HCT116 (cell line): ENCODE data around the gene KCNAB2. TPM values are rescaled to one million over a fixed set of nuclear protein-coding genes. Genes with fewer than 3 reads are reported as not detected.

Source experiments
- ATAC-seq: fragments of 200-7000 bp; cut with Tn5 transposase; 2 replicates; pipeline ENCODE4 v1.9.1; 2020; ENCODE audit warnings: mild to moderate bottlenecking, moderate library complexity
- BruUV-seq: library from RNA; stranded (reverse); fragments of 400-500 nt; replicated peaks from 2 replicates; lab custom pipeline; 2021; lab: Mats Ljungman, UMichigan
- CTCF ChIA-PET: fragments of 300-600 bp; sonication (Branson Sonifier 250); formaldehyde crosslinking; loops from one replicate; lab custom pipeline; 2021; ENCODE audit warnings: antibody characterized with exemption; lab: Charles Lee
- POLR2A ChIA-PET: fragments of 300-600, 350-600 bp; sonication (Branson Sonifier 250); formaldehyde crosslinking; loops from one replicate; lab custom pipeline; 2021; ENCODE audit warnings: antibody characterized with exemption; lab: Charles Lee
- RAD21 ChIA-PET, 2 experiments: fragments of 300-600 bp; sonication (Branson Sonifier 250); formaldehyde crosslinking; loops; one replicate each; lab custom pipeline; 2023; ENCODE audit warnings: low total read pairs in 2 of 2; ENCODE audit not compliant: uncharacterized antibody in 2 of 2, unreplicated experiment in 2 of 2, low non-redundant PET in 1 of 2; lab: Charles Lee
- DNase-seq: peaks from one replicate; pipeline ENCODE4 v3.0.0-alpha.2; 2010; ENCODE audit warnings: low read depth, low spot score
- H2AFZ ChIP-seq: fragments of 200-600 bp; shearing (Covaris generic), sonication (generic); 2 replicates; pipeline ENCODE4 v1.6.1; 2017; ENCODE audit warnings: low read depth, mixed run types, mixed read lengths, antibody characterized with exemption, low read length; ENCODE audit not compliant: poor library complexity, severe bottlenecking
- H3K27ac ChIP-seq: 2 replicates; pipeline ENCODE4 v1.5.1; 2012; ENCODE audit warnings: low read depth, low read length
- H3K27me3 ChIP-seq: fragments of 200-600 bp; sonication (generic); 2 replicates; pipeline ENCODE4 v1.6.1; 2016; ENCODE audit warnings: mixed run types, low read length, mixed read lengths; ENCODE audit not compliant: insufficient read depth
- H3K36me3 ChIP-seq, 2 experiments: fragments of 200-500 bp in 1 of 2; fragments of 200-600 bp in 1 of 2; sonication (Bioruptor generic) in 1 of 2; sonication (generic) in 1 of 2; 2 replicates each; pipeline versions ENCODE4 v1.5.1 to v1.6.1; 2014 to 2016; ENCODE audit warnings: low read length in 2 of 2, inconsistent platforms in 1 of 2, mixed read lengths in 1 of 2, mixed run types in 1 of 2; ENCODE audit not compliant: insufficient read depth in 2 of 2, control insufficient read depth in 1 of 2
- H3K4me1 ChIP-seq, 2 experiments: fragments of 200-600 bp in 1 of 2; sonication (generic) in 1 of 2; 2 replicates each; pipeline versions ENCODE4 v1.5.1 to v1.6.1; 2012 to 2017; ENCODE audit warnings: low read length in 2 of 2, inconsistent platforms in 1 of 2, mild to moderate bottlenecking in 1 of 2, mixed read lengths in 1 of 2, mixed run types in 1 of 2, moderate library complexity in 1 of 2; ENCODE audit not compliant: insufficient read depth in 2 of 2, control insufficient read depth in 1 of 2
- H3K4me2 ChIP-seq: fragments of 200-600 bp; sonication (generic); 2 replicates; pipeline ENCODE4 v1.6.1; 2017; ENCODE audit warnings: mixed run types, low read length, mixed read lengths
- H3K4me3 ChIP-seq, 2 experiments: fragments of 200-600 bp in 1 of 2; sonication (generic) in 1 of 2; replicated peaks in 1 of 2; 2 replicates each; pipeline ENCODE4 v1.5.1; 2011 to 2016; ENCODE audit warnings: low read length in 2 of 2, control low read depth in 1 of 2, low read depth in 1 of 2, mild to moderate bottlenecking in 1 of 2, mixed read lengths in 1 of 2, mixed run types in 1 of 2
- H3K79me2 ChIP-seq: fragments of 200-600 bp; sonication (generic); 2 replicates; pipeline ENCODE4 v1.6.1; 2017; ENCODE audit warnings: mild to moderate bottlenecking, mixed run types, low read length, moderate library complexity, mixed read lengths; ENCODE audit not compliant: insufficient read depth
- H3K9ac ChIP-seq: fragments of 200-600 bp; sonication (generic); 2 replicates; pipeline ENCODE4 v1.6.1; 2016; ENCODE audit warnings: low read length, mixed read lengths
- H3K9me2 ChIP-seq: fragments of 200-600 bp; sonication (generic), shearing (Covaris generic); 2 replicates; pipeline ENCODE4 v1.6.1; 2017; ENCODE audit warnings: mixed run types, mild to moderate bottlenecking, moderate library complexity; ENCODE audit not compliant: insufficient read depth
- H3K9me3 ChIP-seq, 2 experiments: fragments of 200-500 bp in 1 of 2; fragments of 200-600 bp in 1 of 2; sonication (Bioruptor generic) in 1 of 2; sonication (generic) in 1 of 2; 2 replicates each; pipeline ENCODE4 v1.6.1; 2014 to 2017; ENCODE audit warnings: low read length in 2 of 2, mixed read lengths in 2 of 2, inconsistent platforms in 1 of 2, low read depth in 1 of 2, mild to moderate bottlenecking in 1 of 2, mixed run types in 1 of 2, moderate library complexity in 1 of 2; ENCODE audit not compliant: control insufficient read depth in 1 of 2, insufficient read depth in 1 of 2
- H4K20me1 ChIP-seq: fragments of 200-600 bp; sonication (generic), shearing (Covaris generic); 2 replicates; pipeline ENCODE4 v1.6.1; 2017; ENCODE audit warnings: mixed run types, mild to moderate bottlenecking, moderate library complexity; ENCODE audit not compliant: insufficient read depth
- ATF3 ChIP-seq: IDR thresholded peaks from 2 replicates; pipeline ENCODE4 v1.6.1; 2012
- CBX3 ChIP-seq: IDR thresholded peaks from 2 replicates; pipeline ENCODE4 v1.6.1; 2012; ENCODE audit warnings: low read depth
- CEBPB ChIP-seq: IDR thresholded peaks from 2 replicates; pipeline ENCODE4 v1.6.1; 2012; ENCODE audit warnings: low read depth
- CTCF ChIP-seq, 3 experiments: fragments of 200-600 bp in 1 of 3; sonication (generic) in 1 of 3; IDR thresholded peaks in 2 of 3; conservative IDR thresholded peaks in 1 of 3; 2 replicates each; pipeline ENCODE4 v1.5.1; 2012 to 2017; ENCODE audit warnings: low read depth in 2 of 3, low read length in 2 of 3, antibody characterized with exemption in 1 of 3, borderline replicate concordance in 1 of 3, control low read depth in 1 of 3, mild to moderate bottlenecking in 1 of 3, mixed read lengths in 1 of 3, mixed run types in 1 of 3, moderate library complexity in 1 of 3; ENCODE audit not compliant: insufficient read depth in 1 of 3
- ELF1 ChIP-seq: IDR thresholded peaks from 2 replicates; pipeline ENCODE4 v1.6.1; 2012; ENCODE audit warnings: low read depth, borderline replicate concordance
- FOSL1 ChIP-seq: IDR thresholded peaks from 2 replicates; pipeline ENCODE4 v1.6.1; 2012; ENCODE audit warnings: low read depth
- MAX ChIP-seq: IDR thresholded peaks from 2 replicates; pipeline ENCODE4 v1.6.1; 2012
- RAD21 ChIP-seq: IDR thresholded peaks from 2 replicates; pipeline ENCODE4 v1.6.1; 2012; ENCODE audit warnings: low read depth, mild to moderate bottlenecking
- SIN3A ChIP-seq: IDR thresholded peaks from 2 replicates; pipeline ENCODE4 v1.6.1; 2012; ENCODE audit warnings: low read depth
- SRF ChIP-seq: IDR thresholded peaks from 2 replicates; pipeline ENCODE4 v1.6.1; 2012; ENCODE audit warnings: low read depth
- YY1 ChIP-seq: IDR thresholded peaks from 2 replicates; pipeline ENCODE4 v1.6.1; 2011; ENCODE audit warnings: low read length, low read depth, moderate library complexity, mild to moderate bottlenecking; ENCODE audit not compliant: insufficient replicate concordance; ENCODE audit errors: extremely low read depth
- intact Hi-C: fragments of 100-400 bp; cut with micrococcal nuclease; formaldehyde crosslinking; loops from 2 replicates; pipeline ENCODE4 v1.10.0; 2022
- total RNA-seq: library from RNA; stranded (reverse); gene quantifications from one replicate; pipeline ENCODE4 v1.2.1, GENCODE V29; 2021; ENCODE audit not compliant: unreplicated experiment

Gene KCNAB2
- total RNA-seq, 1 experiment from 2014 or later, result 18.1 TPM

GRCh38 chr1:6128276-6129081, 82.8 kb downstream of the KCNAB2 start:
- ChIA-PET RAD21 (no interaction called here), CTCF (interaction anchor here (1.0 to 2.1 kb wide), 2 partner anchors 20 to 77 kb away, joined by 4 to 9 read pairs; no protein-coding TSS in a partner anchor)
- H3K4me3 ChIP-seq, result peak overlapping the region in 1 of 2 experiments; percentile 18; a peak in 1 of 4 replicates

More at GRCh38 chr1:6128276-6129081, 82.8 kb downstream of the KCNAB2 start:
- peak overlapping the region; percentile 24; the same call in 1 of the 2 replicates for H3K27ac ChIP-seq
- TF ChIP-seq CTCF (IDR thresholded peaks at IDR 0.05 in 2 of 3, conservative IDR thresholded peaks at IDR 0.05 in 1 of 3; ENCODE audit: borderline replicate concordance in 1 of 3, insufficient read depth in 1 of 3, low read depth in 2 of 3, low read length in 2 of 3) (no peak), YY1 (no peak), ELF1 (no peak), MAX (no peak), SRF (no peak), FOSL1 (no peak), SIN3A (no peak), CEBPB (no peak), CBX3 (no peak), ATF3 (no peak), RAD21 (no peak)
- no peak; the same call in none of the 2 replicates for ATAC-seq
- no peak for DNase-seq
- 0 out of 2 replicates have a peak overlapping the region, but pooled peaks have one; percentile 32 for H3K9ac ChIP-seq
- POLR2A ChIA-PET, result no interaction called here
- no peaks in the 10 kb centered on the region for H3K79me2 ChIP-seq
- H3K9me3 ChIP-seq, result peaks cover 0 to 8% of the 10 kb centered on the region in 2 experiments; a peak in 2 of 4 replicates
- BruUV-seq, result no TSS peak
- H3K36me3 ChIP-seq, result no peaks in the 10 kb centered on the region
- no peak overlapping the region for H2AFZ ChIP-seq
- H3K4me2 ChIP-seq, result peak overlapping the region; percentile 72
- no peaks in the 10 kb centered on the region for H3K9me2 ChIP-seq
- no peaks in the 10 kb centered on the region for H4K20me1 ChIP-seq
- intact Hi-C loops, result no loop called here
- H3K27me3 ChIP-seq, result no peaks in the 10 kb centered on the region
- peaks cover 8 to 15% of the 10 kb centered on the region in 2 experiments; a peak in 3 of 4 replicates for H3K4me1 ChIP-seq
